HG03196 (cell line): ENCODE results near the gene PRKG2.
A peak's percentile ranks its signal among the peaks of the same experiment; 100 is the strongest.

Experiments used
- ATAC-seq: cut with Tn5 transposase; IDR thresholded peaks from one replicate; pipeline ENCODE4 v1.9.1; 2021; ENCODE audit not compliant: unreplicated experiment

PRKG2 gene

DNA sequence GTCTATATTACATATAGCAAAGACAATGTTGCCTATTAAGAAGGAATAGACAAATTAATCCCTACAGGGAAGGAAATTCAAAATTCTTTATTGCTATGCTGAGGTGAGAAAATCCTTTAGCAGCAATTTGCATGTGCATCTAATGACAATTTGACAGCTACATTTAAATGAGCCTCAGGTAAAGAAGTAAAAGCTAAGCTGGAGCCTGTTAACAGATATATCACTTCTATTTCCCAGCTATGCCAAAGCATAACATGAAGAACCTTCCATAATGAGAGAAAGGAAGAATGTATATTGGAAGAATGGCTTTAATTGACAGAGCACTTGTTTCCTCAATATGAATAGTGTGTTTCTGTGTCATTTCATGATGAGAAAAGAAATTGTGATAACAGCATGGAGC is 112.9 kb downstream of the PRKG2 start:
- ATAC-seq = no peak

DNA sequence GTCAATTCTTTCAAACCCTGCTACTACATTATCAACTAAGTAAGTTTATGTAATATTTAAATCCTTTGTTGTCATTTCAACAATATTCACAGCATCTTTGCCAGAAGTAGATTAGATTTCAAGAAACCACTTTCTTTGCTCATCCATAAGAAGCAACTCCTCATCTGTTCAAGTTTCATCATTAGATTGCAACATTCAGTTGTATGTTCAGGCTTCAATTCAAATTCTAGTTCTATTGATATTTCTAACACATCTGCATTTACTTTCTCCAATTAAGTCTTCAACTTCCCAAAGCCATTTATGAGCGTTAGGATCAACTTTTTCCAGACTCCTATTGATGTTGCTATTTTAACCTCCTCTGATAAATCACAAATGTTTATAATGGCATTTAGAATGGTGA is 118.5 kb downstream of the PRKG2 start:
- no peak for ATAC-seq

DNA sequence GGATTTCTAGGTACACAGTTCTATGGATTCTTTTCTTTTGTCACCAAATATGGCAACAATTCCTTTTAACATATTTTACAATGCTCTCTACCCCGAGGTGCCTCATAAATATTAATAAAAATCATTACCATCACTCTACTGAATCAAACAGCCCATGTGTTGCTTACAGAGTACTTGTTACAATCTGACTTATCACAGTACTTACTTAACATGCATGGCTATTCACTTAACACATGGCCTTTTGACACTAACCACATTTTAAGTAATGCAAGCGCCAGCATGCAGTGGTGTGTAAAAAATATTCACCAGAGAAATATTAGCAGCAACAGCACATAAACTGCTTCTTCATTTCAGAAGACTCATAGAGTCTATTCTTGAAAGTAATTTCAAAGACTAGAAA is 119.6 kb downstream of the PRKG2 start:
- no peak for ATAC-seq

DNA sequence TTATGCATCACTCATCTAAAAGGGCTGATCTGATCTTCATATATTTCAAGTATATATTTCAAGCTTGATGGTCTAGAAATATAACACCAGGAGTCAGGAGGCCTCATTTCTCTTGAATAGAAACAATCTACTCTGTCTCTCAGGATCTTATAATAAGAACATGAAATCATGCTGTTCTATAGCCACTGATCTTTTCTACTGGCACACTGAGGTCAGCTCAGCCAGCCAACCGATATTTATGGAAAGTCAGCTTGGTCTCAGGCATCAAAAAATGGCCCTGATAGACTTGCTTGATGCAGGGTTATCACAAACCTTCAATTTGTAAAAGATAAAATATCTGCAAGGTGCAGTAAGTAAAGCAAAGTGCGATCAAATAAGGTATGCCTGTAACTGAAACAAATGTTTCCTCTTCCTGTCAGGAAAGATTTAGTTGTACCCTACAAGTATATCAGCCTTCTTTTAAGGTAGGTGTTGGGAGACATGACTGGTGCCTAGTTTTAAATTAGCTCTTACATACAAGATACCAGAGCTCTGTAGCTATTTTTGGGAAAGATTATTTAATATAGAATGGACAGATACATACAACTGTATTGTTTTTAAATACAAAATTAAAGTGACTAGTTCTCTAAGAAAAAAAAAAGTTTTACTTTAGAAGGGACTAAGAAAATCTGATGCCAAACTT is 121.2 kb downstream of the PRKG2 start:
- ATAC-seq = no peak

DNA sequence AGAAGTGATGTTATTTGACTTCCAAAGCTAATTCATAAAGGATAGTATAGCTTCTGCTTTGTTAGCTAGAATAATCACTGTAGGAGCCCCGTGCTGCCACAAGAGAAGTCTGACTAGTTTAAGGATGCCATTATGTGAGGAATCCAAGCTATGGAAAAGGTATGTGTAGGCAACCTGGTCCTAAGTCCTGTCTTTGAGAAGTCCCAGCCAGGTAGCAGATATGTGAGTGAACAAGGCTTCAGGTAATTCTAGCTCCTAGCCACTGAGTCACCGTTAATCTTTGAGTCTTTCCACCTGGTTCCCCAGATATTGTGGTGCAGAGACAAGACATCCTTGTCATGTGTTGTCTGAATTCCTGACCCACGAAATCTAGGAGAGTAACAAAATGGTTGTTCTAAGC is 129.0 kb downstream of the PRKG2 start:
- ATAC-seq = no peak

DNA sequence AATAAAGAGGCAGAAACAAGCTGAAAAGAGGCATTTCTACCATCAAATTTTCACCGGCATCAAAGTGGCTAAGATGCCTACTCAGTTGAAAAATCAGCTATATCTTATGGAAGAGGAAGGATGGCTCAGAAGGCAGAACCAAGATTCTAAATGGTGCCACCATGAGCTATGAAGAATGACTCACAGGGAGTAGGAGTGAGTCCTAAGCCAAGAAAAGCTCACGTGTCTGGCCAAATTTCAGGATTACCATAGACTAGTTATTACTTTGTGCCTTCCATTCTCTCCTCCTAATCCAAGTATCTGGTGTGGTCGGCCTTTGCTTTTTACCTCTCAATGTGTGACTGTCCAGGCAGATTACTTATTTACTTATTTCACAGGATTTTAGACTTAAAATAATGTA is 129.7 kb downstream of the PRKG2 start:
- no peak for ATAC-seq

DNA sequence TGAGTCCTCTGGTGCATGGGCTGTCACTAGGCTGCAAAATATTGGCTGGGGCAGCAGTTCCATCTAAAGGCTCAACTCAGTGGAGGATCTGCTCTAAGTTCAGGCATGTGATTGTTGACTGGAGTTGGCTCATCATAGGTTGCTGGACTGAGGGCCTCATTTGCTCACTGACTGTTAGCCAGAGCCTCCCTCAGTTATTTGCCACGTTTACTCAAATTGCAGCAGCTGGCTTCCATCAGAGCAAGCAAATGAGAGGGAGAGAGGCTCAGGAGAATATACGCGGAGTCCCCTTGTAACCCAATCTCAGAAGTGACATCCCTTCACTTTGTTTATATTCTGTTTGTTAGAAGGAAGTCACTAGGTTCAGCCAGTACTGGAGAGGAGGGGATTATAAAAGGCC is 130.4 kb downstream of the PRKG2 start:
- no peak for ATAC-seq

DNA sequence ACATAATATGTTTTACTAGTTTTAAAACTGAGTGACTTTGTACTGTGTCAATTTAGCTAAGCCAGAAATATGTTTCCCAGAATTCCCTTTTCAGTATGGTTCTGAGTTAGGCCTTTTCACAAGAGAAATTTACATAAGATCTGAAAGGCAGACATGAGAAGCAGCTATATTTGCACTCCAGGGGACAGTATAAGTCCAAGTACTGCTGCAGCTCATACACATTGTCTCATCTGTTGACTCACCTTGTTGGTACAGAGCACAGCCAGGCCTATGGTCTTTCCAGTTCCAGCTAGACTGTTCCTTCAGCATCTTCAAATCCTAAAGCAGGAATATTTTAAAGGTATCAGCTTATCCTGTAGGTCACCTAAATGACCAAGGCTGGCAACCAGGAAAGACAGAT is 131.0 kb downstream of the PRKG2 start:
- ATAC-seq = no peak

DNA sequence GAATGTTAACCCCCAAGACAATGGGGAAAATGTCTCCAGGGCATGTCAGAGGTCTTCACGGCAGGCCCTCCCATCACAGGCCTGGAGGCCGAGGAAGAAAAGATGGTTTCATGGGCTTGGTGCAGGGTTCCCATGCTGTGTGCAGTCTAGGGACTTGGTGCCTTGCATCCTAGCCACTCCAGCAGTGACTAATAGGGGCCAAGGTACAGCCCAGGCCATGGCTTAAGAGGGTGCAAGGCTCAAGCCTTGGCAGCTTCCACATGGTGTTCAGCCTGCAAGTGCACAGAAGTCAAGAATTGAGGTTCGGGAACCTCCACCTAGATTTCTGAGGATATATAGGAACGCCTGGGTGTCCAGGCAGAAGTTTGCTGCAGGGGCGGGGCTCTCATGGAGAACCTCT is 133.9 kb downstream of the PRKG2 start:
- ATAC-seq = no peak

DNA sequence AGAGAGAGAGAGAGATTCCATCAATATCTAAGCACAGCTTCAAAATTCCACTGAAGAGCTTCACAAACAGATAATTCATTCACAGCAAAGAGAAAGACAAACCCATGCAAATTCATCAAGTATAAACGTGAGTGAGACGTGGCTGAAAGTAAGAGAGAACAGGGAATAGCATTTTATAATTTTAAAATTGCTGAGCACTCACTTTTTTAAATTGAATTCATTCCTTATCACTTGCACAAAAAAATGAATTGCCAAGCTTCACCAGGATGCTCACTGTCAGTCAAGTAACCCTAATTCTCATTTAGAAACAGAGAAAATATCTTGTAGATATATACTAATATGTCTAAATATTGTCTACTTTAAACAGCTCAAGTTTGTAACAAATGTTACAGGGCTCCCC is 144.0 kb downstream of the PRKG2 start:
- ATAC-seq = no peak

DNA sequence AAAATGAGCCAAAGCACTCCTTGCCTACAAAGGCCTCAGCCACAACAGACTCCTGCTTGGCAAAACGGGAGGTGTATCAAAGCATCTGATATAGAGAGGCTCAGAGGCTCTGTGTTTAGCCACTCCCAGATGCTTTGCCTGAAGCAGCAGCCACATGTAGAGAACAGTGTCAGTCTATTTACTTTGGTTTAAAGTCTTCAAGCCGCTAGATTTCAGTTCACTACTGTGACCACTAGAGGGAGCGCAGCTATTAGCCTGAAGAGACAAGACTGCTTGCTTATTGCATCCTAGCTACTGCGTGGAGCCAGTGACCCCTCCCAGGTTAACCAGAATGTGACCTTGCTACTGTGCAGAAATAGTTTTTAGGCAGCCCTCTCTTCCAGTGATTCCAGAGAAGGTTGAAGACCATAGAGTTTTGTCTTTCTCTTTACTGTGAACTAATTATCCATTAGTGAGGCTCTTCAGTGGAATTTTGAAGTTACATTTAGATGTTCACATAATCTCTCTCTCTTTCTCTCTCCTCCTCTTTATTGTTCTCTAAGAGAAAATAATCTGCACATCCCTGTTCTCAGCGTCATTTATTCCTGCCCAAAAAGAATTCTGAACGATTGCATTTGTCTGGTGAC is 145.2 kb downstream of the PRKG2 start:
- ATAC-seq = peak; percentile 98

DNA sequence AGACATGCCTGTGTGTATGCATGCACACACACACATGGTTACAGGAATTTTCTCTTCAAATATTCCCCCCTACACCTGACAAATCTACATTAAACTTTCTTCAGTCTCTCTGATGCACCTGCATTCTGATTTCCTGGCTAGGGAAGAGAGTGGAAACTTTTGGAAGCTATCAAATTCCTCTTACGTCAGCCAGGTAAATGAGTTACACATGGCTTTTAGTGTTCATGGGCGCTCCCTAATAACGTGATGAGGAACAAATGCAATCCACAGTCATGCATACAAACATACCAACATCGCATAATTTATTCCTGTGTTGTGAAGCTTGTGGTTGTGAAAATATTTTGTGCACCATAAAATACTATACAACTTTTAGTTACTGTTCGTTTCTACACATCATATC is 149.6 kb downstream of the PRKG2 start:
- no peak for ATAC-seq

DNA sequence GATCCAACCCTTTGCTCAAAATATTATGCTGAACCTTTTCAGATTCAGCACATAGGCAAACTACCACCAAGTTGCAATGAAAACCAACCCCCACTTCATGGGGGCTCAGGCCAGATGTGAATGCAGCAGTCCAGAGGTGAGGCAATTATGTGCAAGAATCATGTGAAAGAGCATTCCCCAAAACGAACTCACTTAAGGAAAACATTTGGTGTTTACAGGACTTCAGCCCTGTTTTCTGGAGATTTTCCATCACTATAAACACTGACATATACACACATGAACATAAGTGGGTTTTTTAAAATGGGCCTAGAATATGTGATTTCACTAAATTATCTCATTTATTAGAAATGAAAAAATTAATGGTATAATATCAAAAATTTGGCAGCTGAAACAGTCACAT is 153.0 kb downstream of the PRKG2 start:
- no peak for ATAC-seq

DNA sequence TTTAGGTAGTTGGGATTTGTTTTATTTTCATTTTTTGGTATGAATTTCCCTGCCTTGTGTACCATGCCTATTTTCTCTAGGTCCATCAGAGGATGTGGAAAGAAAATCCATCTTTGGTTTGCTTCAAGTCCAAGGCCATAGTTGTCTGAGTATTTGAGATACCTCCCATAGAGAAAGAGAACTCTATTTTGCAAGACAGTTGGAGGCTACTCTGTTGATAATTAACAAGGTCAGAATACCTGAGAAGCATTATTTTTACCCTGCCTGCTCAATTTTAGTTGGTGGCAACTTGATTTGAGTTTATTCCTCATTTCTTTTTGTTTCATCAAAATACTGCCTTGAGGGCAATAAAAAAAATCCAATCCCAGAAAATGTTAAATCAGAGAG is 153.7 kb downstream of the PRKG2 start:
- ATAC-seq = no peak

DNA sequence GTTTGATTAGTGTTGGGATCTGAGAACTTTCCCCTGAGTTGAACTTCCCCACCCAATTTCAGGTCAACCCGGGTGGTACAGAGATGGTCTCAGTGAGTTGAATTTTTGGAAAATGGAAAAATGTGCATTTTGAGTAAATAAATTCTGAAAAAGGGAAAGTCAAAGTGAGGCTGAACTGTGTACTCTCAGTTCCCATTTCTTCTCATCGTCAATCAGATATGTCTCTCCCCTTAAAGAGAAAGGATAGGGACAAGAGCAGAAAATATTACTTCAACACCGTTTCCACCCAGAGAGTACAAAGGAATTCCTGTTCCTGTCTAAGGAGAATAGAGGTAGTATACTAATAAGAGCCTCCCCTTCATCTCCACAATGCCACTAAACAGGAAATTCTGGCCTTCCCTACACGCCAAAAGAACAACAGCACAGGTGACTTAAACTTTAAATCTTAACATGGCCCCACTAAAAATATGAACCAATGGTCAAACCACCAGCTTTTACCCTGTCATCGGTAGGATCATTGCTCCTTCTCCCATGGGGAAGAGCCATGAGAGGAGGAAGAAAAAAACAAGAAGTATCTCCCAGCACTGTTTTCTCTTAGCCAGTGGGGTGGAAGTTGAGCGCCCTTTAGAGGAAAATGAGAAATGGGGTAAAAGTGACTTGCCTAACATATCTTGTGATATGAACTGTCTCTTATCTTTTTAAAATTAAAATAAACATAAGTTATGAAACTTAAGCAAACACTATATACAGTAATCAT is 154.3 kb downstream of the PRKG2 start:
- ATAC-seq = no peak

DNA sequence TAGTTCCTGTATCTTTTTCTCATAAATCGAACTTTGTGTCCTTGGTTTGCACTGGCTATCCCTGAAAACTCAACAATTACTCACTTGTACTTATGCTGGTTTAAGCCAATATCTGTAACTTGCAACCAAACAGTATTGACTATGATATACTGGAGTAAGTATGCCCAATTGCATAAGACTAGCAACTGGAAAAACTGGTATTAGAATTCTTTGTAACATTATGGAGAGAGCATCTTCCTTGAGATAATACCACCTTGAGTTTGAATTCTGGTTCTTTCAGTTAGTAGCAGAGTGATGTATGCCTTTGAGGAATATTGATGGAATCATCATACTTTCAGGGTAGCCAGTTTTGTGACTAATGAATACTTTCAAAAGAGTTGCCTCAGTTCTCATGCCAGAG is 156.4 kb downstream of the PRKG2 start:
- no peak for ATAC-seq

DNA sequence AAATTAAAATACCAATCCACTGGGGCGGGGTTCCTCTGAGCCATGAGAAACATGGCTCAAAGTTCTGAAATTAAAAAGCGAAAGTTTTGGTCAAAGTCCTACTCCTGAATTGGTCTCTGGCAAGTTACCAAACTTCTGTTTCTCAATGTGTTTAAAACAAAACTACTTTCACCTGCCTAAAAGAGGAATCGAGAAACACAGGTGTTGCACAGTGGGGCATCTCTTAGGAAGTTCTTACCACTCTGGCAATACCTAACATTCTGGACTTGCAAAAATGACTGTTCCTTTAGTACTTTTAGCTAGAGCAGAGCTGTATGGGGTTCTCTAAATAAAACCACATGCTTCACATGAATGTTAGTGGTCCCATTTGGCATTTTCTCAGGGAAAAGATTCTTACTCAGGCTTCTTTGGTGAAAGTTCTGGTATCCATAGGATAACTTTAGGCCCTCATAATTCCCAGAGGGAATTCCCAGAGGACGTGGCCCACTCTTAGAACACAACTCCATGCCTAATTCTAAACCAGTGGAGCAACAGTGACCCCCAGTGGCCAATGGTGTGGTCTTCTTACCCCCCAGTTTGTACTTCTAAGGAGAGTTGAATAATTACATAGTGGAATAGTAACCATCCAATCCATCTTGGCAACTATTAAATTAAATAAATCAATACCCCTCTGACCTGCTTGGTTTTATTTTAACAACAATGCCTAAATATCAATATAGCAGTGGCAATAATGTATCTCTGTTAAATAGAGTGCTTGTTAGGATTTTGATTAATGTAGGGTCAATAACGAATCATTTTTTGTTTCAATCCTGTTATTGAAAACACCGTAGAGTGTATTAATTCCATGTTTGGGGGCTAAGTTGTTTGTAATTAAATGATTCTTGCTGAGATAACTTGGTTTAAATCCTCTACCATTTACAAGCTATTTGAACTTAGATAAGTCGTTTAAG is 162.6 kb downstream of the PRKG2 start:
- ATAC-seq = peak; percentile 98

DNA sequence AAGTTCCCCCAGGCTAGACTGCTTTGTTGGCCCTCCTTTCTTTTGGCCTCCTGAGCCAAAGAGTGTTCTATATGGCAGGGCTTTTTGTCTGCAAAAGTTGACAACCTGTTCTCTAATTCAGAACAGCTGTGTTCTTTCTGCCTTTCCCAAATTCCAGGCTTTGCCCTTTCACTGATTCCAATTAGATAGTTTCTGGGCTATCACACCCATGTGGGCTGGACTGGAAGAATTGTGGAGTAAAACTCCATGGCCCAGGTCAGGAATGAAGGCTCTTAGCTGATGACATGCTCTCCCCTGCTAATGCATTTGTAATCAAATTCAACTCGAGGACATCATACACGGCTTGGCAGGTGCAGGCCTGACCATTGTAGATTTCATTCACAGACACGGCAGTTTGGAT is 165.1 kb downstream of the PRKG2 start:
- no peak for ATAC-seq

DNA sequence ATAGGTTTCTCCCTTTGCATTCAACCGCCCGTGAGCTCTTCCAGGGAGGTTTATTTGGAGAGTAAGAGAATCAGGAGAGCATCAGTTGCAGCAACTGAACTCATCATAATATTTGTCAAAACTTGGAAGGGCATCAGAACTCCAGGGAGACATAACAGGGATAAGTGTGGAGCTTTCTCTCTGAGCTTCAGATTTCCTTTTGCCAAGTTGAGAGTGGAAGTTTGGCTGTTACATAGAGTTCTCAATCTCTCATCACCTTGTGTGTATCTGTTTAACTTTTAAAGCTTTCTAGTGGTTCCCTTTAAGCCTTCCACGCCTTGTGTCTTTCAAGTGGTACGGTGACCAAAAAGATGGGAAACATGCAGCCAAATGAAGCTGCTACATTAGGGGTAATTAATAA is 165.7 kb downstream of the PRKG2 start:
- ATAC-seq = no peak

DNA sequence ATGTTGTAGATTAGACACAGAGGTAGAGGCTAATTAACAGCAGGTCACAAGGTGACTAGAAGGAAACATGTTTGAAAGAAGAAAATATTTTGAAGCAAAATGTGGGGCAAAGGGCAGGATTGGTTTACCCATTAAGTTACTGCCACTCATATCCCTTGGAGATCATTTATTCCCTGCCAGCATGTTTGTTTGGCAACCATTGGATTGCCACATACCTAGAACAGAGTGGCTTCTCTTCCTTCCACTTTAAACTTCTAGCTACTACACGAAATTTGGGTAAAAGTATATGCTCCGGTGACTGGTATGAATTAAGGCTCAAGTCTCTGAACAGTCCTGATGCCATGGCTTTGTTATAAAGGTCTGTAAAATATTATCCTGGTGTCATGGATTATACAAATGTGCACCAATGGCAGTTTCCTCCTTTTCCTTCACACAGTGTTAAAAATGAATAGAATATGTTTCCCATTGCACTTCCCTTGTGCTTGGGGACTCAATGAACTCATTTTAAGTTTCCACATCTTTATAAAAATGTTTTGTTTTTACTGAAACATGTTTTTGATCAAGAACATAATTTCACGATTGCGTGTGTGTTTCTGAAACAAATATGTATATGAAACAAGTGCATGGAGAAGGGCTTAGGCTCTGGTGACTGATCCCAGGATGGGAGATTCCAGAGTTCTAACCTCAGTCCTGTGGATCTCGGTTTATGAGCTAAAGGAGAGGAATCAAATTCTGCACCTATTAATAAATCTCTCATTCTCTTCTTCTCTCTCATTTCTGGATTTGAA is 172.2 kb downstream of the PRKG2 start:
- no peak for ATAC-seq
